GM12892 (cell line): ENCODE data around the gene HSPB1.
"Not testable (repeated sequence)": the region's sequence is repeated elsewhere in the genome, so short reads cannot be mapped to it uniquely, and the experiment has no call there.

Experiments used
- POLR2A ChIP-seq: IDR thresholded peaks from 2 replicates; pipeline ENCODE4 v1.6.1; 2011; ENCODE audit warnings: low read depth, low read length, control low read depth
- TAF1 ChIP-seq: IDR thresholded peaks from 2 replicates; pipeline ENCODE4 v1.6.1; 2011; ENCODE audit warnings: low read depth, mild to moderate bottlenecking, control low read depth, low read length, borderline replicate concordance

DNA sequence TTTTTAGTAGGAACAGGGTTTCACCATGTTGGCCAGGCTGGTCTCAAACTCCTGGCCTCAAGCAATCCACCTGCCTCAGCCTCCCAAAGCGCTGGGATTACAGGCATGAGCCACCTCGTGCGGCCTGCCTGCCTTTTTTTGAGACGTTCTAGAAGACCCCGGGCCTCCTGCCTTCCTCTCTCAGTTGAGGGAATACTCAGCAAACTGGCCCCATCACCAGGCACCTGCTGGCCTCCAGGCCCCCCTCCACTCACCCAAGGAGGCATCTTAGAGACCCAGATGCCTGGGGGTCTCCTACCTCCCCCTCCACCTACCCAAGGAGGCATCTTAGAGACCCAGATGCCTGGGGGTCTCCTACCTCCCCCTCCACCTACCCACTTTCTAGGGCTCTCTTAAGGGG is 9.6 kb upstream of the HSPB1 start:
- TF ChIP-seq POLR2A, TAF1: not testable (repeated sequence)
